ENCODE measurements around the gene ACVR1.

The ACVR1 gene

GRCh38 chr2:157783245-157783644 lies 92.9 kb downstream of the ACVR1 start:
- Histone ChIP-seq H3K9me3 (ENCODE audit: insufficient read depth, low read length, severe bottlenecking) (no peaks in the 10 kb centered on the region), H3K27me3 (ENCODE audit: insufficient read depth, low read length, poor library complexity) (no peaks in the 10 kb centered on the region), H3K36me3 (ENCODE audit: insufficient read depth, low read length) (0 out of 2 replicates have a peak, but pooled peaks cover 3% of the 10 kb centered on the region), H4K20me1 (ENCODE audit: insufficient read depth, low read length) (no peaks in the 10 kb centered on the region), H3K27ac (ENCODE audit: low read length) (no peak overlapping the region), H3K4me3 (ENCODE audit: low read depth in 1 of 2, low read length in 2 of 2) (no peak overlapping the region), H3K4me1 (ENCODE audit: insufficient read depth, low read length) (no peaks in the 10 kb centered on the region), H3K4me2 (ENCODE audit: insufficient read depth, low read length) (no peak overlapping the region), H3K79me2 (ENCODE audit: insufficient read depth, low read length) (no peaks in the 10 kb centered on the region), H2AFZ (ENCODE audit: low read depth, low read length) (no peak overlapping the region), H3K9ac (ENCODE audit: low read depth, low read length) (no peak overlapping the region)
- TF ChIP-seq EZH2 (IDR thresholded peaks at IDR 0.05; ENCODE audit: borderline replicate concordance, low read depth, low read length, severe bottlenecking) (no peak), CTCF (IDR thresholded peaks at IDR 0.05; ENCODE audit: borderline replicate concordance, extremely low read depth, low read length, poor library complexity, severe bottlenecking) (no peak)
- no peak for DNase-seq
- ATAC-seq (ENCODE audit: insufficient read depth, low read depth), result no peak

- no peak overlapping the region for H3K4me2 ChIP-seq (ENCODE audit: insufficient read depth, low read length)
- H3K9ac ChIP-seq (ENCODE audit: low read depth, low read length), result no peak overlapping the region
- H4K20me1 ChIP-seq (ENCODE audit: insufficient read depth, low read length), result no peaks in the 10 kb centered on the region
- H3K36me3 ChIP-seq (ENCODE audit: insufficient read depth, low read length), result 0 out of 2 replicates have a peak, but pooled peaks cover 3% of the 10 kb centered on the region
- no peak overlapping the region for H3K27ac ChIP-seq (ENCODE audit: low read length)
- no peaks in the 10 kb centered on the region for H3K27me3 ChIP-seq (ENCODE audit: insufficient read depth, low read length, poor library complexity)
- TF ChIP-seq EZH2 (IDR thresholded peaks at IDR 0.05; ENCODE audit: borderline replicate concordance, low read depth, low read length, severe bottlenecking), result no peak
- TF ChIP-seq CTCF (IDR thresholded peaks at IDR 0.05; ENCODE audit: borderline replicate concordance, extremely low read depth, low read length, poor library complexity, severe bottlenecking), result no peak
- no peaks in the 10 kb centered on the region for H3K4me1 ChIP-seq (ENCODE audit: insufficient read depth, low read length)
- H3K4me3 ChIP-seq (ENCODE audit: low read depth in 1 of 2, low read length in 2 of 2), result no peak overlapping the region
- no peaks in the 10 kb centered on the region for H3K79me2 ChIP-seq (ENCODE audit: insufficient read depth, low read length)
- ATAC-seq (ENCODE audit: insufficient read depth, low read depth), result no peak
- no peak overlapping the region for H2AFZ ChIP-seq (ENCODE audit: low read depth, low read length)
- no peaks in the 10 kb centered on the region for H3K9me3 ChIP-seq (ENCODE audit: insufficient read depth, low read length, severe bottlenecking)
- DNase-seq, result no peak
These were observed 93.9 kb downstream of the ACVR1 start for GRCh38 chr2:157782057-157782845.

GRCh38 chr2:157780211-157780610 lies 95.9 kb downstream of the ACVR1 start:
- no peak overlapping the region for H3K27ac ChIP-seq (ENCODE audit: low read length)
- no peaks in the 10 kb centered on the region for H3K79me2 ChIP-seq (ENCODE audit: insufficient read depth, low read length)
- no peaks in the 10 kb centered on the region for H3K9me3 ChIP-seq (ENCODE audit: insufficient read depth, low read length, severe bottlenecking)
- no peak overlapping the region for H3K4me3 ChIP-seq (ENCODE audit: low read depth in 1 of 2, low read length in 2 of 2)
- H3K9ac ChIP-seq (ENCODE audit: low read depth, low read length), result no peak overlapping the region
- TF ChIP-seq EZH2 (IDR thresholded peaks at IDR 0.05; ENCODE audit: borderline replicate concordance, low read depth, low read length, severe bottlenecking), result no peak
- no peak for TF ChIP-seq CTCF (IDR thresholded peaks at IDR 0.05; ENCODE audit: borderline replicate concordance, extremely low read depth, low read length, poor library complexity, severe bottlenecking)
- no peaks in the 10 kb centered on the region for H3K27me3 ChIP-seq (ENCODE audit: insufficient read depth, low read length, poor library complexity)
- no peak overlapping the region for H3K4me2 ChIP-seq (ENCODE audit: insufficient read depth, low read length)
- no peak for ATAC-seq (ENCODE audit: insufficient read depth, low read depth)
- DNase-seq, result no peak
- no peaks in the 10 kb centered on the region for H4K20me1 ChIP-seq (ENCODE audit: insufficient read depth, low read length)
- no peak overlapping the region for H2AFZ ChIP-seq (ENCODE audit: low read depth, low read length)
- H3K4me1 ChIP-seq (ENCODE audit: insufficient read depth, low read length), result no peaks in the 10 kb centered on the region
- H3K36me3 ChIP-seq (ENCODE audit: insufficient read depth, low read length), result 0 out of 2 replicates have a peak, but pooled peaks cover 3% of the 10 kb centered on the region
